Activated CD4-positive, alpha-beta T cell treated with anti-CD3 and anti-CD28 coated beads, Interleukin-2, amount 10 ng/mL, durations not matched to agents 24 days and 14 days (primary cell): ENCODE data around the gene GPD2. TPM values are rescaled to one million over a fixed set of nuclear protein-coding genes. Genes with fewer than 3 reads are reported as not detected.
"Not testable (repeated sequence)": the region's sequence is repeated elsewhere in the genome, so short reads cannot be mapped to it uniquely, and the experiment has no call there.

Experiments used
- DNase-seq: peaks from one replicate; pipeline ENCODE4 v3.0.0; 2022
- H3K27ac Mint-ChIP-seq: one replicate; pipeline ENCODE4 v1.8.0; 2022; ENCODE audit warnings: mild to moderate bottlenecking, mixed read lengths
- H3K27me3 Mint-ChIP-seq: one replicate; pipeline ENCODE4 v1.8.0; 2022; ENCODE audit warnings: mixed read lengths
- H3K36me3 Mint-ChIP-seq: one replicate; pipeline ENCODE4 v1.8.0; 2022; ENCODE audit warnings: low read depth, mild to moderate bottlenecking, mixed read lengths
- H3K4me1 Mint-ChIP-seq: one replicate; pipeline ENCODE4 v1.8.0; 2021; ENCODE audit warnings: mixed read lengths
- H3K4me3 Mint-ChIP-seq: one replicate; pipeline ENCODE4 v1.8.0; 2022; ENCODE audit warnings: mild to moderate bottlenecking, moderate library complexity, mixed read lengths
- H3K9me3 Mint-ChIP-seq: one replicate; pipeline ENCODE4 v1.8.0; 2021; ENCODE audit warnings: mixed read lengths
- intact Hi-C: fragments of 100-400 bp; cut with micrococcal nuclease; formaldehyde crosslinking; loops from one replicate; pipeline ENCODE4 v1.15.1; 2023
- total RNA-seq: library from RNA; stranded (reverse); gene quantifications from 2 replicates; pipeline ENCODE4 v1.2.3, GENCODE V29; 2022

GPD2 gene
- total RNA-seq, 1 donor from 2014 or later = 19.7 TPM

DNA sequence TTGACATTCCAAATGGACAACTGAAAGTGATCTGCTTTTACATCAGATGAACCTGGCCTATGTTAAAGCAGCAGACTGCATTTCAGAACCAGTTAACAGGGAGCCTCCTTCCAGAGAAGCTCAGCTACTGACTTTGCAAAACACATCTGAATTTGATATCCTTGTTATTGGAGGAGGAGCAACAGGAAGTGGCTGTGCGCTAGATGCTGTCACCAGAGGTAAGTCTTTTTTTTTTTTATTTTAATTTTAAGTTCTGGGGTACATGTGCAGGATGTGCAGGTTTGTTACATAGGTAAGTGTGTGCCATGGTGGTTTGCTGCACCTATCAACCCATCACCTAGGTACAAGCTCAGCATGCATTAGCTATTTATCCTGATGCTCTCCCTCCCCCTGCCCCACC lies 59.8 kb downstream of the GPD2 start:
- H3K36me3 Mint-ChIP-seq, intact Hi-C loops: not testable (repeated sequence)

DNA sequence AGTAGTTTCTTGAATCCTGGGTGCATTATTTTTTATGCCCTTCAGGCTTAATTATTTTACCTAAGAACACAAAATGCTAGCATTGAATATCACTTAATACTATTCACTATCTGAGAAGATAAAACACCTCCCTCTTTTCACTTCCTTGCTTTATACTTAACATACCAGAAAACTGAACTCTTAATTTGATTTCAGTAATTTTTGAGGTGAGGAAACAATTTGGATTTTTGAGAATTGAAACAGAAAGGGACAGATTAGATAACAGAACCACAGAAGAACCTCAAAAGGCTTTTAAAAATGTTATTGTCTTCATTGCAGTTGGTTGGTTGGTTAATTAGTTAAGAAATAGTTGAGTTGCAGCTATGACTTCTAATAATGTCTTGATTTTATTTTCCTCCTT lies 69.5 kb downstream of the GPD2 start:
- Mint-ChIP-seq H3K4me1 (peaks cover 12% of the 10 kb centered on the region), H3K27me3 (no peaks in the 10 kb centered on the region), H3K36me3 (peaks cover 3% of the 10 kb centered on the region), H3K27ac (no peak overlapping the region), H3K9me3 (no peaks in the 10 kb centered on the region), H3K4me3 (no peak overlapping the region)
- intact Hi-C loops = no loop called here
- DNase-seq = no peak

More for the DNA sequence above, 59.8 kb downstream of the GPD2 start:
- not testable (repeated sequence) for H3K27ac Mint-ChIP-seq, H3K9me3 Mint-ChIP-seq, H3K27me3 Mint-ChIP-seq, H3K4me3 Mint-ChIP-seq, DNase-seq
- H3K4me1 Mint-ChIP-seq = peaks cover 24% of the 10 kb centered on the region

DNA sequence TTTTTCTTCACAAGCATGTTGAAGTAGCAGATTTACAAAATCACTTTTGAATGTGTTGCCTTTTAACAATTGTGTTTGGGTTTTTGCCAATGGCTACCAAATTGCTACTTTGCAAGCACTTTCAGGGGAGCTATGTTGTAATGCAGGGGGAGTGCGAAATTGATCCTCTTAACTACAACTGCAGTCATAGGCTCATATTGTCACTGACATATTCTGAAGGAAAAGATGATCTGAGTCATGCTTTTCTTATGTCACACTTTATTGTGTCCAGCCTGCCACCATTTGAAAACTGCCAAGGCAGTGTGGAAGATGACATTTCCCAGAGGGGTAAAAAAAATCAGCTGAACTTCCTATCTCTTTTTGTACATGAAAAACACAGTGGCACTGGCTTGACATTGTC lies 74.9 kb downstream of the GPD2 start:
- intact Hi-C loops = no loop called here
- Mint-ChIP-seq H3K36me3 (peaks cover 12% of the 10 kb centered on the region), H3K9me3 (no peaks in the 10 kb centered on the region), H3K27me3 (no peaks in the 10 kb centered on the region), H3K4me1 (no peaks in the 10 kb centered on the region), H3K27ac (no peak overlapping the region), H3K4me3 (no peak overlapping the region)
- DNase-seq = no peak

DNA sequence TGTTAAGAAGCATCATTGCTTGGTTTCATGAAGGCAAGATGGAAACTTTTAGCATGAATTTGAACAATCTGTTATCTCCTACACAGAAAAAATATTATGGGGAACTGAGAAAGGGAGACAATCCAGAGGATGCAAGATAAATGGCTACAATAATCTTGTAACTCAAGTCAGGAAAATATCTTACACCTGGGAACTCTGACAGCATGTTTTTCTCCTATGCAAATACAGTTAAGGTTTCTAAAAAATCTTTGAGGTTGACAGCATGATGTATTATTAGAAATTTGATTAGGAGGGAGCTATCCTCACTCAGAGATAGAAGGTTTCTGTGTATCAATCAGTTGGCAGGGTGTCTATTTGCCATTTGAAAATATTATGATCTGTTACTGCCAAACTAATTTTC lies 75.6 kb downstream of the GPD2 start:
- DNase-seq = no peak
- no peak overlapping the region for H3K27ac Mint-ChIP-seq
- intact Hi-C loops = no loop called here
- no peak overlapping the region for H3K4me3 Mint-ChIP-seq
- no peaks in the 10 kb centered on the region for H3K9me3 Mint-ChIP-seq
- H3K27me3 Mint-ChIP-seq = no peaks in the 10 kb centered on the region
- peaks cover 16% of the 10 kb centered on the region for H3K36me3 Mint-ChIP-seq
- H3K4me1 Mint-ChIP-seq = no peaks in the 10 kb centered on the region

DNA sequence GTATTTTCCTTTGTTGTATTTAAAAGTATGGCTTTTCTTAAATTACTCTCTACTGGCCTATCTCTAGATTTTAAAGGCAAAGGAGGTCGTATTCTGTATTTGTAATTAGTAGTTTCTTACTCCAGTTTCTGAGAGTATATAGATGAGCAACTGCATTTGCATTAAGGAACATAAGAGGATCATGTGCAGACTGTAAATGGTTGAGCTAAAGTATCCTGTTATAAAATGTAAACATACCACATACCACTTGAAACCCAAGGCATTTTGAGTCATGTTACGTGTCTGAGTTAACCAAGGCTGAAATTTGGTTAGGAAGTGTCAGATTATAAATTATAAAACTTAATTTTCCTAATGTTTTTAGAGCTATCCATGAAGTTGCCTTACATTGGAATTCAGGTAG lies 76.3 kb downstream of the GPD2 start:
- H3K9me3 Mint-ChIP-seq = no peaks in the 10 kb centered on the region
- intact Hi-C loops = no loop called here
- no peaks in the 10 kb centered on the region for H3K4me1 Mint-ChIP-seq
- no peak overlapping the region for H3K4me3 Mint-ChIP-seq
- no peak overlapping the region for H3K27ac Mint-ChIP-seq
- no peak for DNase-seq
- H3K27me3 Mint-ChIP-seq = no peaks in the 10 kb centered on the region
- peaks cover 16% of the 10 kb centered on the region for H3K36me3 Mint-ChIP-seq

DNA sequence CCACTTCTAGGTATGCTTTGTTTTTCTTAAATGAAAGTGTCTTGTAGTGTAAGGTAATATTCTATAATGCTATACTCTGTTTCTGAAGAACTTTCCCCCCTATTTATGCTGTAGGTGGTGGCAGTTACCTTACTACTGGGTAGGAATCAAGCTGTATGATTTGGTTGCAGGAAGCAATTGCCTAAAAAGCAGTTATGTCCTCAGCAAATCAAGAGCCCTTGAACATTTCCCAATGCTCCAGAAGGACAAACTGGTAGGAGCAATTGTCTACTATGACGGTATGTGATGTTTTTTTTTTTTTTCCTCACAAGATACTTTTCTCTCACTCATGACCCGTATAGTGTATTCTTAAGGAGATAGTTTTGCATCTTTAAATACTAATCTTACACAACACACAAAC lies 77.0 kb downstream of the GPD2 start:
- Mint-ChIP-seq H3K36me3 (peaks cover 16% of the 10 kb centered on the region), H3K4me3 (no peak overlapping the region), H3K4me1 (no peaks in the 10 kb centered on the region), H3K27ac (no peak overlapping the region), H3K27me3 (no peaks in the 10 kb centered on the region), H3K9me3 (no peaks in the 10 kb centered on the region)
- DNase-seq = no peak
- intact Hi-C loops = no loop called here

DNA sequence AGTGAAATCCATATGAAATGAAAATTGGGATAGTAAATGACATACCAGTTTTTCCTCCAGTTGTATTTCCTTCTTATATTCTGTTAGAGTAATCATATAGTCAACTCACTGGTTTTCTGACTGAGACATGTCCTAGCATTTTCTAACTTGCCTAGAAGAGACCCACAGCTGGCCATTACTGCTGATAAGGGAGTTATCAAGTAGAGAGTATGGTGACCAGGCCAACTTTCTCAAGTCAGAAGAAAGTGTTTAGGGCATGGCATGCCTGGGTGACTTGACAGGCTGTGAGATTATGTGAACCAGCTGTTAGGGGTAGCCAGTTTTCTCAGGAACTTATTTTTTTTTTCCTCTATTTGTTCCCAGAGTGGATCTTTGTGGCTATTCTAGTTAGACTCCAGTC lies 81.2 kb downstream of the GPD2 start:
- Mint-ChIP-seq H3K4me1 (no peaks in the 10 kb centered on the region), H3K27me3 (no peaks in the 10 kb centered on the region), H3K4me3 (no peak overlapping the region), H3K36me3 (peaks cover 13% of the 10 kb centered on the region), H3K27ac (no peak overlapping the region), H3K9me3 (no peaks in the 10 kb centered on the region)
- intact Hi-C loops = no loop called here
- DNase-seq = no peak

DNA sequence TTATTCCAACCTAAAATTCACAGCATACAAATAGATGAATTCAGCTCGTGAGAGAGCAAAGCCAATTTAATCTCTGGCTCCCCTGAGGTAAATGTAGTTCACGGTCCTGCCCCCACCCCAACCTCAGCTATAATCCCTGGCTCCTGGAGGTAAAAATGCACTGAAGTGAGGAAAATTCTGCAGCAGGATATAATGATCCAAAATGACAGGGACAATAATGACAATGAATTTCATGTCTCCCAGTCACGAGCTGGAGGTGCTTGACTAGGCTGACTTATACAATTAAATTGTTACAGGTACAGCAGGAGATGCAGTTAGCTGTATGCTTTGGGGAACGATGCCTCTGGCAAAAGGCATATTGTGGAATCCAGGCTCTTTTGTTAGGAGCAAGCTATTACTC lies 82.0 kb downstream of the GPD2 start:
- Mint-ChIP-seq H3K27me3 (no peaks in the 10 kb centered on the region), H3K4me3 (no peak overlapping the region), H3K27ac (no peak overlapping the region), H3K9me3 (no peaks in the 10 kb centered on the region), H3K4me1 (no peaks in the 10 kb centered on the region), H3K36me3 (peaks cover 17% of the 10 kb centered on the region)
- intact Hi-C loops = no loop called here
- DNase-seq = no peak

DNA sequence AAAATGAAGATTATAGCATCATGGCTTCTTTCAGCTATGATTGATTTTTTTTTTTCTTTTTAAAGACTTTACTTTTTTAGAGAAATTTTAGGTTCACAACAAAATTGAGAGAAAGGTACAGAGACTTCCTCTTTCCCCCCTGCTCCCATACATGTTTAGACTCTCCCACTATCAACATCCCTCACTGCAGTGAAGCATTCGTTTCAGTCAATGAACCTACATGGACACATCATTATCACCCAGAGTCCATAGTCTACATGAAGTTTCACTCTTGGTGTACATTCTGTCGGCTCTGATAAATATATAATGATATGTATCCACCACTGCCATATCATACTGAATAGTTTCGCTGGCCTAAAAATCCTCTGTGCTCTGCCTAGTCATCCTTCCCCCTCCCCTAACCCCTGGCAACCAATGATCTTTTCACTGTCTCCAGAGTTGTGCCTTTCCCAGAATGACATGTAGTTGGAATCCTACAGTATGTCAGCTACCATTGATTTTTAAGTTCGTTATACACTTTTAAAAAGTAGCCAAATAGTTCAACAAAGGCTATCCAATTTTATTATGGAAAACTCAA lies 86.8 kb downstream of the GPD2 start:
- DNase-seq = no peak
- no peak overlapping the region for H3K27ac Mint-ChIP-seq
- intact Hi-C loops = no loop called here
- H3K4me1 Mint-ChIP-seq = peaks cover 3% of the 10 kb centered on the region
- H3K9me3 Mint-ChIP-seq = no peaks in the 10 kb centered on the region
- H3K4me3 Mint-ChIP-seq = no peak overlapping the region
- H3K27me3 Mint-ChIP-seq = no peaks in the 10 kb centered on the region
- H3K36me3 Mint-ChIP-seq = peaks cover 14% of the 10 kb centered on the region

DNA sequence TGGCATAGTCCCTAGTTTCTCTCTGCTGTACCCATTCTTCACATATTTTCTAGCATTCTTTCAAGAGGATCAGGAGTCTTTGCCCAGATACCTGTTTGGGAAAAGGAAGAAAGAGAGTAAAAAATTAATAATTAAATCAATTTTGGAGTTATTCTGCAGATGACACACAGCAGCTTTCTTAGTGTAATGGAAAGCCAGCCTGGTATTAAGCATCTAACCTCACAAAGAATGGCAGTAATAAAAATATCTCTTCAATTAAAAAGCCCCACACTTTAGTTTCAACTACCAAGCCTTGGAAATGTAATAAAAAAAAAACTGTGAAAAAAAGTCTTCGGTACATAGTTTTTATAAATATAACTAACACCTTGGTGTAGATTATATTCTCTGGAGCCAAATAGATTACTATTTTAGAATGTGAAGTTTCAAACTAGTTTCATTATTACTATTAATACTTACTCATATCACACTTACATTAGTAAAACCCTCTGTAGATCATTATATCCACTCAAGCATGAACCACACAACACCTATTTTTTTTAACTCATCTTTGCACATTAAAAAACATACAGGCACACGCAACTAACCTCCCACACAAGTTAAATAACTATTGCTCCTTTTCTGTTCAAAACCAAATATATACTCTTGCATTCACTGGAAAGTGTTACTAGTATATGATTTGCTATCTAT lies 90.9 kb downstream of the GPD2 start:
- DNase-seq = no peak
- Mint-ChIP-seq H3K27me3 (no peaks in the 10 kb centered on the region), H3K4me3 (no peak overlapping the region), H3K4me1 (peaks cover 3% of the 10 kb centered on the region), H3K36me3 (peaks cover 12% of the 10 kb centered on the region), H3K27ac (no peak overlapping the region), H3K9me3 (no peaks in the 10 kb centered on the region)
- intact Hi-C loops = no loop called here

DNA sequence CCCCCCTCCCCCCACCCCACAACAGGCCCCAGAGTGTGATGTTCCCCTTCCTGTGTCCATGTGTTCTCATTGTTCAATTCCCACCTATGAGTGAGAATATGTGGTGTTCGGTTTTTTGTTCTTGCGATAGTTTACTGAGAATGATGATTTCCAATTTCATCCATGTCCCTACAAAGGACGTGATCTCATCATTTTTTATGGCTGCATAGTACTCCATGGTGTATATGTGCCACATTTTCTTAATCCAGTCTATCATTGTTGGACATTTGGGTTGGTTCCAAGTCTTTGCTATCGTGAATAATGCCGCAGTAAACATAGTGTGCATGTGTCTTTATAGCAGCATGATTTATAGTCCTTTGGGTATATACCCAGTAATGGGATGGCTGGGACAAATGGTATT lies 92.4 kb downstream of the GPD2 start:
- DNase-seq, H3K27ac Mint-ChIP-seq, H3K27me3 Mint-ChIP-seq, intact Hi-C loops, H3K9me3 Mint-ChIP-seq, H3K4me3 Mint-ChIP-seq, H3K36me3 Mint-ChIP-seq, H3K4me1 Mint-ChIP-seq: not testable (repeated sequence)

DNA sequence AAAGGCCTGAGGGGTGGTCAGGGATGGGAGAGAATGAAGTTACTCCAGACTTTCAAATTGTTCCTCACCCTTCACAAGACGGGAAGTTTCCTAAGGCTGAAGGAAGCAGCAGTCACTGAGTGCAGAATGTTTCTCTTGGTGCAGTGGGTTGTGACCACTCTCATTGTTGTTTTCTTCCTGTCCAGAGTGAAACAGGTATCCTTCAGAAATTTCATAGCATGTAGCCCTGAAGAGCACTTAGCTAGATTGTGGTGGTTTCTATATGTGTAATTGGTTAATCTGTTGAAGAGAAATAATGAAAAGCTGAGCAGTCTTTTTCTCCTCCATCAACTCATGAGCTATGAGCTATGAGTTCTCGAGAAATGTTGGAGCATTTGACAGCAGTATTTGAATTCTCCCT lies 96.8 kb downstream of the GPD2 start:
- Mint-ChIP-seq H3K27ac (no peak overlapping the region), H3K4me3 (no peak overlapping the region), H3K36me3 (peaks cover 2% of the 10 kb centered on the region), H3K27me3 (no peaks in the 10 kb centered on the region), H3K4me1 (peaks cover 5% of the 10 kb centered on the region), H3K9me3 (no peaks in the 10 kb centered on the region)
- intact Hi-C loops = no loop called here
- DNase-seq = no peak

DNA sequence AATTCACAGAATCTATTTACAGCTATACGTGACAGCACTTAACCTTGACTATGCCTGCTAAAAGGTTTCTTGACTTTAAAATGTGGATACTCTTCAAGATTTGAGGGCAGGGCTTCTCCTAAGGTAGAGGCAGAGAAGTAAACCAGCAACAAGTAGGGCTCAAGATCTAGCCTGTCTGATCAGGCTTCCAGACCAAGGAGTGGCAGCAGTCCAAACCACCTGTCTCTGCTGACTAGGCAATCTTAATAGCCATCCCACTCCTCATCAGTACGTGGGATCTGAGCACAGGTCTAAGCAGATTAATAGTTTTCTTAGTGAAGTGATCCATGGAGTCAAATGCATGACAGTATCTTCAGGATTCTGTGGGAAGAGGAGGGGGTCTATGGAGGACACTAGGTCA lies 100.4 kb downstream of the GPD2 start:
- H3K4me1 Mint-ChIP-seq = peaks cover 21% of the 10 kb centered on the region
- peaks cover 4% of the 10 kb centered on the region for H3K36me3 Mint-ChIP-seq
- H3K27ac Mint-ChIP-seq = no peak overlapping the region
- no peak for DNase-seq
- no peak overlapping the region for H3K4me3 Mint-ChIP-seq
- H3K9me3 Mint-ChIP-seq = no peaks in the 10 kb centered on the region
- no peaks in the 10 kb centered on the region for H3K27me3 Mint-ChIP-seq
- intact Hi-C loops = loop anchor here (5.0 kb wide), 2 partner anchors 64 to 194 kb away; no protein-coding TSS in a partner anchor

DNA sequence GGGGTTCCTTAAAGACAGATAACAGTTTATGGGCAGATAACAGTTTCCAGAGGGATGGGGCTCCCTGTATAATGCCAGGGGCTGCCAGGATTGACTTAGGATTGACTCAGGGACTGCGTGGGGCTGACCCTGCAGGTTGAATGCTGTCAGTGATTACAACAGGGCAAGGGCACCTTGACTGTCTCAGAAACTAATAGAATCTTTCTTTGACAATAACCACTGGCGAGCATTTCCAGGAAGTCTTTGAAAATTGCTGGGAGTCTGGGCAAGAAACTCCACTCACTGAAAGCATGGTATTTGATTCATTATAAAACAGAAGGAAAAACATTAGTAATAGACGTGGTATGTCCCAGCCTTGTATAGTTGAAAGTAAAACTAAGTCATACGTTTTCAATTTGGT lies 101.0 kb downstream of the GPD2 start:
- intact Hi-C loops = loop anchor here (5.0 kb wide), 2 partner anchors 65 to 195 kb away; no protein-coding TSS in a partner anchor
- DNase-seq = no peak
- Mint-ChIP-seq H3K36me3 (peaks cover 4% of the 10 kb centered on the region), H3K4me1 (peaks cover 21% of the 10 kb centered on the region), H3K9me3 (no peaks in the 10 kb centered on the region), H3K4me3 (no peak overlapping the region), H3K27me3 (no peaks in the 10 kb centered on the region), H3K27ac (no peak overlapping the region)

DNA sequence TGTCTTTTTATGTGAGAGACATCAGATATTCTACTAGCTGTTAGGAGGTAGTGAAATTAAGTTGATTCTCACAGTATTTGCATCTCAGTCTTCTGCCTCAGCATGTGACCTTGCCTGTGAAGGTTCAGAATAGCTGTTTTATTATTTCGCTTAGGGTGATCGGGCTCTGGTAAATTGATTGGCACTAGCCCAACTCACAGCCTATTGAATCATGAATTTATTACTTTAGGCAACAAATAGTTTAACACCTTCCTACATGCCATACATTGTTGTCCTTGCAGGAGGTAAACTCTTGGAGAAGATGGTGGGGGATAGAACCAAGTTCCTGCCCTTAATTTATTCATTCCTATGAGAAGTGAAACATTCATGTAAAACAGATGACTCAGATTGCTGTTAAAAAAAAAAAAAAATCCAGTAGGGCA lies 101.9 kb downstream of the GPD2 start:
- peaks cover 5% of the 10 kb centered on the region for H3K36me3 Mint-ChIP-seq
- no peak overlapping the region for H3K4me3 Mint-ChIP-seq
- no peak overlapping the region for H3K27ac Mint-ChIP-seq
- DNase-seq = no peak
- H3K4me1 Mint-ChIP-seq = peaks cover 21% of the 10 kb centered on the region
- no peaks in the 10 kb centered on the region for H3K27me3 Mint-ChIP-seq
- intact Hi-C loops = loop anchor here (5.0 kb wide), 2 partner anchors 66 to 196 kb away; no protein-coding TSS in a partner anchor
- peaks cover 3% of the 10 kb centered on the region for H3K9me3 Mint-ChIP-seq
